HEK293T (cell line): ENCODE data around the gene KCNJ18.
"Not testable (repeated sequence)": the region's sequence is repeated elsewhere in the genome, so short reads cannot be mapped to it uniquely, and the experiment has no call there.

ENCODE experiments used
- BHLHE40 ChIP-seq: fragments of 450-650 bp; IDR thresholded peaks from 2 replicates; pipeline ENCODE4 v1.6.1; 2016; ENCODE audit warnings: mild to moderate bottlenecking, moderate library complexity, borderline replicate concordance
- CTBP1 ChIP-seq: fragments of 450-650 bp; IDR thresholded peaks from 2 replicates; pipeline ENCODE4 v1.6.1; 2016; ENCODE audit warnings: borderline replicate concordance
- ELF4 ChIP-seq: fragments of 450-650 bp; IDR thresholded peaks from 2 replicates; pipeline ENCODE4 v1.6.1; 2017; ENCODE audit warnings: antibody characterized with exemption
- FOXM1 ChIP-seq: fragments of 450-650 bp; IDR thresholded peaks from 2 replicates; pipeline ENCODE4 v1.6.1; 2017; ENCODE audit warnings: mild to moderate bottlenecking, borderline replicate concordance
- LEF1 ChIP-seq: fragments of 450-650 bp; IDR thresholded peaks from 2 replicates; pipeline ENCODE4 v1.6.1; 2017; ENCODE audit warnings: mild to moderate bottlenecking, borderline replicate concordance
- NFRKB ChIP-seq: fragments of 450-650 bp; IDR thresholded peaks from 2 replicates; pipeline ENCODE4 v1.6.1; 2016; ENCODE audit warnings: mild to moderate bottlenecking, moderate library complexity
- SP1 ChIP-seq: fragments of 450-650 bp; IDR thresholded peaks from 2 replicates; pipeline ENCODE4 v1.6.1; 2017
- ZNF384 ChIP-seq: fragments of 450-650 bp; IDR thresholded peaks from 2 replicates; pipeline ENCODE4 v1.6.1; 2016

- not testable (repeated sequence) for TF ChIP-seq SP1, ELF4, NFRKB, ZNF384, LEF1, FOXM1, BHLHE40, CTBP1
Observed at GRCh38 chr17:21744621-21745020, 52.3 kb downstream of the KCNJ18 start.
